Uterus (tissue), 4 donors: Measurements from ENCODE around the gene TBCD. TPM values are rescaled to one million over a fixed set of nuclear protein-coding genes. Genes with fewer than 3 reads are reported as not detected.
A peak's percentile ranks its signal among the peaks of the same experiment; 100 is the strongest.

ENCODE experiments used
- DNase-seq, 2 donors: peaks; one replicate each; pipeline ENCODE4 v3.0.0-alpha.2; 2019 to 2020
- H3K27ac ChIP-seq, 2 donors: fragments of 200-600 bp; sonication (generic); 1 replicate in 1 of 2; 2 replicates in 1 of 2; pipeline ENCODE4 v1.5.1; 2016 to 2018
- H3K27me3 ChIP-seq, 2 donors: fragments of 200-600 bp; sonication (generic); one replicate each; pipeline ENCODE4 v1.5.1; 2018 to 2019; ENCODE audit warnings: control low read depth in 1 of 2
- H3K36me3 ChIP-seq, 2 donors: fragments of 200-600 bp; sonication (generic); one replicate each; pipeline ENCODE4 v1.5.1; 2019; ENCODE audit warnings: control low read depth in 1 of 2
- H3K4me1 ChIP-seq, 2 donors: fragments of 200-600 bp; sonication (generic); one replicate each; pipeline ENCODE4 v1.5.1; 2018 to 2019; ENCODE audit warnings: control low read depth in 1 of 2
- H3K4me3 ChIP-seq, 2 donors: fragments of 200-600 bp; sonication (generic); 1 replicate in 1 of 2; 2 replicates in 1 of 2; pipeline ENCODE4 v1.5.1; 2018 to 2019; ENCODE audit warnings: mild to moderate bottlenecking in 1 of 2
- H3K9me3 ChIP-seq, 2 donors: fragments of 200-600 bp; sonication (generic); one replicate each; pipeline ENCODE4 v1.5.1; 2019; ENCODE audit warnings: control low read depth in 1 of 2
- POLR2A ChIP-seq, 2 donors: fragments of 450-650 bp; IDR thresholded peaks; one replicate each; pipeline ENCODE4 v1.6.1; 2016; ENCODE audit warnings: antibody characterized with exemption in 2 of 2, mild to moderate bottlenecking in 1 of 2, moderate library complexity in 1 of 2
- intact Hi-C: fragments of 100-400 bp; cut with DNase I; formaldehyde crosslinking; loops from one replicate; pipeline ENCODE4 v1.15.1; 2023; ENCODE audit warnings: low total_unique reads
- total RNA-seq, 4 donors: library from RNA; depleted of rRNA in 3 of 4; stranded (reverse); fragments of >200 nt in 3 of 4; gene quantifications; one replicate each; pipeline versions ENCODE4 v1.1.0 to v1.2.4, GENCODE V29; 2014 to 2023
- TF ChIP-seq, protein P1 (sequence below), 4 experiments: fragments of 200-600 bp in 2 of 4; fragments of 450-650 bp in 2 of 4; sonication (generic) in 2 of 4; IDR thresholded peaks; one replicate each; pipeline ENCODE4 v1.5.1; 2016 to 2019; ENCODE audit warnings: antibody characterized with exemption in 4 of 4, mild to moderate bottlenecking in 2 of 4, moderate library complexity in 1 of 4
- donor health status: DM: yes; HTN: yes; CAD: no.

TBCD gene
- total RNA-seq, 4 donors from 2014 or later, result 35.9 to 142 (median 61.3) TPM

DNA sequence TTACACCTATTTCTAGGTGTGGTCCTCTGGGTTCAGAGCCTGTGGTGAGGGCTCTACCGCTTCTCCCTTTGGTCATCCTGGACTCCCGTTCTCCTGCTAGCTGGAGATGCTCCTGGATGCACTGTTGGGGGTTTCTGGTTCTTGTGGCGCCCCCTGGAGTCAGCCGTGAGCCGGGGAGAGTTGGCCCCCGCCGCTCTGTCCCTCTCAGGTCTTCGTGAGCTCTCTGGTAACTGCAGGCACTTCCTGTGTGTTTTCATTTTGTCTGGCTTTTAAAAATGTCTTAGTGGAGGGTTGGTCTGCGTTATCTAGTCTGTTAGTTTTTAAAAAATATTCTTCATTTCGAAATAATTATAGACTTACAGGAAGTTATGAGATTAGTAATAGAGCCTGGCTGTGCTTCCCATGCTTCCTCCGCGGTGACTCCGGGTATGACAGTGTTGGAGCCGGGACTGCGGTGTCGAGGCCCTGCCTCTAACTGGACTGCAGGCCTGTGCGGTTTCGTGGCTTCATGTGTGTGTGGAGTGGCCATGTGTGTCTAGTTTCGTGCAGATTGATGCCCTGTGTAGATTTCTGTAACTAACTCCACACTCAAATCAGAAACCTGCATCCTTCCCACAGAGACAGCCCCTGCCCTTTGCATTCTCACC lies 166.0 kb downstream of the TBCD start:
- no peak for DNase-seq
- Histone ChIP-seq H3K27ac (no peak overlapping the region), H3K4me1 (no peaks in the 10 kb centered on the region), H3K4me3 (no peak overlapping the region), H3K9me3 (no peaks in the 10 kb centered on the region), H3K36me3 (no peaks in the 10 kb centered on the region), H3K27me3 (no peaks in the 10 kb centered on the region)
- intact Hi-C loops, result no loop called here
- TF ChIP-seq, protein P1, sequence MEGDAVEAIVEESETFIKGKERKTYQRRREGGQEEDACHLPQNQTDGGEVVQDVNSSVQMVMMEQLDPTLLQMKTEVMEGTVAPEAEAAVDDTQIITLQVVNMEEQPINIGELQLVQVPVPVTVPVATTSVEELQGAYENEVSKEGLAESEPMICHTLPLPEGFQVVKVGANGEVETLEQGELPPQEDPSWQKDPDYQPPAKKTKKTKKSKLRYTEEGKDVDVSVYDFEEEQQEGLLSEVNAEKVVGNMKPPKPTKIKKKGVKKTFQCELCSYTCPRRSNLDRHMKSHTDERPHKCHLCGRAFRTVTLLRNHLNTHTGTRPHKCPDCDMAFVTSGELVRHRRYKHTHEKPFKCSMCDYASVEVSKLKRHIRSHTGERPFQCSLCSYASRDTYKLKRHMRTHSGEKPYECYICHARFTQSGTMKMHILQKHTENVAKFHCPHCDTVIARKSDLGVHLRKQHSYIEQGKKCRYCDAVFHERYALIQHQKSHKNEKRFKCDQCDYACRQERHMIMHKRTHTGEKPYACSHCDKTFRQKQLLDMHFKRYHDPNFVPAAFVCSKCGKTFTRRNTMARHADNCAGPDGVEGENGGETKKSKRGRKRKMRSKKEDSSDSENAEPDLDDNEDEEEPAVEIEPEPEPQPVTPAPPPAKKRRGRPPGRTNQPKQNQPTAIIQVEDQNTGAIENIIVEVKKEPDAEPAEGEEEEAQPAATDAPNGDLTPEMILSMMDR (IDR thresholded peaks at IDR 0.05), result peak in 1 of 4 experiments; percentile 17
- TF ChIP-seq POLR2A (IDR thresholded peaks at IDR 0.05), result no peak

DNA sequence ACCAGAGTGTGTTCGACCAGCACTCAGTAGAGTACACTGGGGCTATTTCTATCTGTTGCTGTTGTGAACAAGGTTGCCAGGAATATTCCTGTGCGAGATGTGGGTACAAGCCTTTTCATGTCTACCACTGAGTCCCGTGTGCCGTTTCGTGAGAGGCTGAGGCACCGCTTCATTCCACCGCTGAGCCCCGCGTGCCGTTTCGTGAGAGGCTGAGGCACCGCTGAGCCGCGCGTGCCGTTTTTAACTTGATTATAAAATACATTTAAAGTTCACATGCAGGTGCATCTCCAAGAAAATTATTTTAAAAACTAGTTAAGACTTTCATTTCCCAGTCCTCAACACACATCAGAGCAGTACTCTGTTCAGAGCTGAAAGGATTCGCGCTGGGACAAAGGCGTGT lies 166.6 kb downstream of the TBCD start:
- Histone ChIP-seq H3K27ac (no peak overlapping the region), H3K9me3 (no peaks in the 10 kb centered on the region), H3K27me3 (no peaks in the 10 kb centered on the region), H3K4me3 (no peak overlapping the region), H3K36me3 (no peaks in the 10 kb centered on the region), H3K4me1 (no peaks in the 10 kb centered on the region)
- no peak for DNase-seq
- intact Hi-C loops, result no loop called here
- TF ChIP-seq, protein P1 (IDR thresholded peaks at IDR 0.05), result no peak
- TF ChIP-seq POLR2A (IDR thresholded peaks at IDR 0.05), result no peak

DNA sequence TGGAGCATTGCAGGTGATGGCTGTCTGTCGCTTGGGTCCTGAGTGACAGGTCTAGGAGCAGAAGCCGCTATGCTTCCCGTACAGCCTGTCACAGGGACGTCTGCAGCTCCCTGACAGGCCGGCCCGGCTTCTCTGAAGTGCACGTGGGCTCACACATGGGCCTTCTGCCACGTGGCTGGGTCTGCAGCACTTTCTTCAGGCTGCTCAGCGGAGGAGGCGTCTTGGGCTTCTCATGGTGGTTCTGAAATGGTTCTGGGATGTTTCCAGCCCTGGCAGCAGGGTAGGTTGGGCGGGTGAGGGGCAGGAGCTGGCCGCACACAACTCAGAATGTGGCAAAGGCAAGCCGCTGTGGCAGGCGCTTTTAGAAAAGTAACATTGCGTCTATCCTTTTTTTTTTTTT lies 168.3 kb downstream of the TBCD start:
- no peaks in the 10 kb centered on the region for H3K9me3 ChIP-seq
- no peaks in the 10 kb centered on the region for H3K27me3 ChIP-seq
- intact Hi-C loops, result no loop called here
- H3K4me3 ChIP-seq, result no peak overlapping the region
- no peaks in the 10 kb centered on the region for H3K4me1 ChIP-seq
- no peak overlapping the region for H3K27ac ChIP-seq
- H3K36me3 ChIP-seq, result no peaks in the 10 kb centered on the region
- no peak for DNase-seq
- TF ChIP-seq, protein P1 (IDR thresholded peaks at IDR 0.05), result no peak
- TF ChIP-seq POLR2A (IDR thresholded peaks at IDR 0.05), result no peak

DNA sequence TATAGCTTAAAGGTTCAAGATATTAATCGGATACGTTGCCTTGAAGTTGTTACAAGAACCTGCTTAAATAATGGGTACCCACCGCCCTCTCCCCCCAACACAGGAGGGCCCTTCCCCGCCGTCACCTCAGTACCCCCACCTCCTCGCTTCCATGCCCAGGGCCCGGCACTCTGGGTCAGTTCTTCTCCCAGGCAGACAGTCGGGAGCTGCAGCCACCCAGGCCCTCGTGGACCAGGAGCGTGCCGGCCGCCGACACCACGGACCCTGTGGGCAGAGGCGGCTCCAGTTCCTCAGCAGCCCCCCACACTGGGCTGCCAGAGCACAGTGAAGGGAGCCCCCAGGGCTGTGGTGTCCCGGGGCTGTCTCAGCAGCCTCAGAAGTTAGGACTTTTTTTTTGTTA lies 168.8 kb downstream of the TBCD start:
- Histone ChIP-seq H3K27me3 (no peaks in the 10 kb centered on the region), H3K9me3 (no peaks in the 10 kb centered on the region), H3K36me3 (no peaks in the 10 kb centered on the region), H3K4me1 (no peaks in the 10 kb centered on the region), H3K4me3 (no peak overlapping the region), H3K27ac (no peak overlapping the region)
- no peak for DNase-seq
- TF ChIP-seq POLR2A (IDR thresholded peaks at IDR 0.05), result no peak
- TF ChIP-seq, protein P1 (IDR thresholded peaks at IDR 0.05), result no peak
- intact Hi-C loops, result no loop called here

DNA sequence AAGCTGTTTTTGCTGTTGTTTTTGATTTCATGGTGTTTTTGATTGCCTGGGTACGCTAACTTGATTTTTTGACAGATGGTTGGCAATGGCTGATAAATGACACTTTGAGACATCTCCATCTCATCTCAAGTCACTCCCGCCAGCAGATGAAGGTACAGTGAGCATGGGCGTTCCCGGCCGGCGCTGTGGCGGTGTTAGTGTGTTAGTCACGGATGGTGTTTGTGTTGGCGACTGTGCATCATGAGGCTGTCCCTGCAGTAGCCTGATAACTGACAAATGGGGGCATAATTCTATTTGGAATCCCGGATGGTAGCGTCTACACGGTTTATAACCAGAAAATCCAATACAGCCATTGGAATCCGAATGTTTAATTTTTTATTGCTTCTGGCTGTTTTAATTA lies 169.6 kb downstream of the TBCD start:
- no peaks in the 10 kb centered on the region for H3K4me1 ChIP-seq
- no peak overlapping the region for H3K27ac ChIP-seq
- H3K9me3 ChIP-seq, result no peaks in the 10 kb centered on the region
- no peaks in the 10 kb centered on the region for H3K27me3 ChIP-seq
- no peak for DNase-seq
- intact Hi-C loops, result no loop called here
- H3K36me3 ChIP-seq, result no peaks in the 10 kb centered on the region
- no peak overlapping the region for H3K4me3 ChIP-seq
- no peak for TF ChIP-seq POLR2A (IDR thresholded peaks at IDR 0.05)
- TF ChIP-seq, protein P1 (IDR thresholded peaks at IDR 0.05), result no peak
